Heart left ventricle (tissue), 16 donors: ENCODE measurements around the gene CTSE. TPM values are rescaled to one million over a fixed set of nuclear protein-coding genes. Genes with fewer than 3 reads are reported as not detected.

Source experiments
- ATAC-seq, 4 donors: fragments of 200-7000 bp; cut with Tn5 transposase; one replicate each; pipeline ENCODE4 v1.9.1; 2020 to 2022; ENCODE audit warnings: moderate library complexity in 4 of 4, mild to moderate bottlenecking in 3 of 4, moderate number of reproducible peaks in 1 of 4
- DNase-seq, 5 donors: peaks; one replicate each; pipeline ENCODE4 v3.0.0-alpha.2; 2020
- H3K27ac ChIP-seq, 12 donors: fragments of 200-600 bp; sonication (generic) in 4 of 12; one replicate each; pipeline versions ENCODE4 v1.5.0 to v1.8.0; 2016 to 2022; ENCODE audit warnings: mild to moderate bottlenecking in 2 of 12
- H3K27me3 ChIP-seq, 9 donors: fragments of 200-600 bp; sonication (generic) in 2 of 9; one replicate each; pipeline versions ENCODE4 v1.5.1 to v1.8.0; 2016 to 2022; ENCODE audit warnings: mild to moderate bottlenecking in 3 of 9
- H3K36me3 ChIP-seq, 9 donors: fragments of 200-600 bp; sonication (generic) in 2 of 9; one replicate each; pipeline versions ENCODE4 v1.5.0 to v1.8.0; 2018 to 2022; ENCODE audit warnings: mild to moderate bottlenecking in 2 of 9
- H3K4me1 ChIP-seq, 12 donors: fragments of 200-600 bp; sonication (generic) in 4 of 12; one replicate each; pipeline versions ENCODE4 v1.5.0 to v1.8.0; 2016 to 2022; ENCODE audit warnings: mild to moderate bottlenecking in 3 of 12
- H3K4me3 ChIP-seq, 12 donors: fragments of 200-600 bp; sonication (generic) in 4 of 12; one replicate each; pipeline versions ENCODE4 v1.5.0 to v1.8.0; 2017 to 2022; ENCODE audit warnings: mild to moderate bottlenecking in 9 of 12, moderate library complexity in 4 of 12
- H3K9me3 ChIP-seq, 12 donors: fragments of 200-600 bp; sonication (generic) in 4 of 12; one replicate each; pipeline versions ENCODE4 v1.5.0 to v1.8.0; 2016 to 2022; ENCODE audit warnings: mild to moderate bottlenecking in 1 of 12
- POLR2A ChIP-seq, 2 donors: fragments of 450-650 bp; IDR thresholded peaks; one replicate each; pipeline ENCODE4 v1.6.1; 2017; ENCODE audit warnings: antibody characterized with exemption in 2 of 2, mild to moderate bottlenecking in 2 of 2, moderate library complexity in 2 of 2
- WGBS, 4 donors: extraction: QIAGEN DNeasy Blood & Tissue Kit in 2 of 4; methylation state at CpG; one replicate each; pipeline versions ENCODE4 v1.1.5 to v1.1.7; 2013 to 2018; 5-methylcytosine and 5-hydroxymethylcytosine counted together
- intact Hi-C, 10 donors: fragments of 100-400 bp; cut with DNase I; formaldehyde crosslinking; loops; one replicate each; pipeline versions ENCODE4 v1.11.1 to v1.14.2; 2022
- polyA plus RNA-seq, 2 donors: library from polyadenylated mRNA; stranded (reverse); fragments of 200-250 nt; gene quantifications; one replicate each; pipeline ENCODE4 v1.2.3, GENCODE V29; 2013
- total RNA-seq, 9 donors: library from RNA; depleted of rRNA in 2 of 9; stranded (reverse); fragments of >200 nt in 2 of 9; fragmentation: NEBNext Ultra II Directional in 3 of 9; extraction: Animal tissue kit (Norgen Biotek cat#: 25700) in 3 of 9; gene quantifications; one replicate each; pipeline versions ENCODE4 v1.1.0 to v1.2.4, GENCODE V29; 2016 to 2023
- TF ChIP-seq, protein P1 (sequence below), 12 donors: fragments of 200-600 bp; sonication (generic) in 4 of 12; IDR thresholded peaks; one replicate each; pipeline versions ENCODE4 v1.5.0 to v1.8.0; 2018 to 2022; ENCODE audit warnings: antibody characterized with exemption in 12 of 12, mild to moderate bottlenecking in 5 of 12
- donor health status: ischemic (EF 13 %, LVEDD 7.1; RV severe dilation, severe dysfunction).
- donor health status: healthy with polysubstance abuse.
- donor health status: DM: no; HTN: yes; CAD: no.
- donor health status: DM: no; HTN: no; CAD: no.
- donor health status: ischemic (EF 25% LVEDD 6.9; RV normal size, moderate dysfunction).
- donor health status: ischemic (EF 25% LVEDD 5.7; RV mildly dilated, moderate dysfunction).
- donor health status: healthy.
- donor health status: DM: yes; HTN: yes; CAD: no.
- donor health status: ischemic (EF 35%, LVEDD 5.7; RV mildly dilated, moderate dysfunction).
- donor health status: nonischemic (EF 11% LVEDD 7.7; RV severe dilation, severe dysfunction).
- donor health status: DM: yes; HTN: yes; CAD: no.
- donor health status: PGD.
- donor health status: ischemic (EF 29% LVEDD 5.4; RV normal size, mild dysfunction).
- donor health status: nonischemic (EF 23%, LVEDD 6.1; RV moderate dilation, normal function).

Gene CTSE
- total and polyA plus RNA-seq, 11 donors, result 2.2 TPM; not detected in 10

DNA sequence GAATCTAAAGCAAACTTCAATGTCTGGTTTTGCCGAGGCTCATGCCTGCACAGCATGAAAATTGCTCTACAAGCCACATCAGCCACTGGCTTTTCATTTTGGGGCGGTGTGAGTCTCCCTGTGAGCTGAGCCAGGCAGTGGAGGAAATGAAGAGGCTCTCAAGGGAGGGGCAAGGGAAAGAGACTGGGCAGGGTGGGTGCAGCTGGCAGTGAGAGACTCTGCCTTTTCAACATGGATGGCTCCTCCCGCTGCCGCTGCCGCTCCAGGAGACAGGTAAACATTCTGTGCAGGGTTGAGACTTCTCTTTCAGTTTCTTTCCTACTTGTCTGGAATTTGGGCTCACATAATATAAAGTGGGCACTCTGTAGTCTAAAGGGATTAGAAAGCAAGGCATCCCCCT lies 11.3 kb upstream of the CTSE start:
- H3K9me3 ChIP-seq, result no peaks in the 10 kb centered on the region
- H3K4me1 ChIP-seq, result peaks cover 0 to 27% (median 0%) of the 10 kb centered on the region in 12 donors
- no peak overlapping the region for H3K4me3 ChIP-seq
- ATAC-seq, result no peak
- TF ChIP-seq POLR2A (IDR thresholded peaks at IDR 0.05), result no peak
- TF ChIP-seq, protein P1, sequence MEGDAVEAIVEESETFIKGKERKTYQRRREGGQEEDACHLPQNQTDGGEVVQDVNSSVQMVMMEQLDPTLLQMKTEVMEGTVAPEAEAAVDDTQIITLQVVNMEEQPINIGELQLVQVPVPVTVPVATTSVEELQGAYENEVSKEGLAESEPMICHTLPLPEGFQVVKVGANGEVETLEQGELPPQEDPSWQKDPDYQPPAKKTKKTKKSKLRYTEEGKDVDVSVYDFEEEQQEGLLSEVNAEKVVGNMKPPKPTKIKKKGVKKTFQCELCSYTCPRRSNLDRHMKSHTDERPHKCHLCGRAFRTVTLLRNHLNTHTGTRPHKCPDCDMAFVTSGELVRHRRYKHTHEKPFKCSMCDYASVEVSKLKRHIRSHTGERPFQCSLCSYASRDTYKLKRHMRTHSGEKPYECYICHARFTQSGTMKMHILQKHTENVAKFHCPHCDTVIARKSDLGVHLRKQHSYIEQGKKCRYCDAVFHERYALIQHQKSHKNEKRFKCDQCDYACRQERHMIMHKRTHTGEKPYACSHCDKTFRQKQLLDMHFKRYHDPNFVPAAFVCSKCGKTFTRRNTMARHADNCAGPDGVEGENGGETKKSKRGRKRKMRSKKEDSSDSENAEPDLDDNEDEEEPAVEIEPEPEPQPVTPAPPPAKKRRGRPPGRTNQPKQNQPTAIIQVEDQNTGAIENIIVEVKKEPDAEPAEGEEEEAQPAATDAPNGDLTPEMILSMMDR (IDR thresholded peaks at IDR 0.05), result no peak
- 68 to 81% (median 75%) methylated on average over 5 of the region's 5 CpGs for WGBS, 4 donors
- H3K36me3 ChIP-seq, result no peaks in the 10 kb centered on the region
- no peak for DNase-seq
- no peak overlapping the region for H3K27ac ChIP-seq
- peaks cover 0 to 16% (median 2%) of the 10 kb centered on the region in 9 donors for H3K27me3 ChIP-seq
- intact Hi-C loops, result loop anchor here in 1 of 10 donors (10.0 kb wide), 1 partner anchor 70 kb away; no protein-coding TSS in a partner anchor

DNA sequence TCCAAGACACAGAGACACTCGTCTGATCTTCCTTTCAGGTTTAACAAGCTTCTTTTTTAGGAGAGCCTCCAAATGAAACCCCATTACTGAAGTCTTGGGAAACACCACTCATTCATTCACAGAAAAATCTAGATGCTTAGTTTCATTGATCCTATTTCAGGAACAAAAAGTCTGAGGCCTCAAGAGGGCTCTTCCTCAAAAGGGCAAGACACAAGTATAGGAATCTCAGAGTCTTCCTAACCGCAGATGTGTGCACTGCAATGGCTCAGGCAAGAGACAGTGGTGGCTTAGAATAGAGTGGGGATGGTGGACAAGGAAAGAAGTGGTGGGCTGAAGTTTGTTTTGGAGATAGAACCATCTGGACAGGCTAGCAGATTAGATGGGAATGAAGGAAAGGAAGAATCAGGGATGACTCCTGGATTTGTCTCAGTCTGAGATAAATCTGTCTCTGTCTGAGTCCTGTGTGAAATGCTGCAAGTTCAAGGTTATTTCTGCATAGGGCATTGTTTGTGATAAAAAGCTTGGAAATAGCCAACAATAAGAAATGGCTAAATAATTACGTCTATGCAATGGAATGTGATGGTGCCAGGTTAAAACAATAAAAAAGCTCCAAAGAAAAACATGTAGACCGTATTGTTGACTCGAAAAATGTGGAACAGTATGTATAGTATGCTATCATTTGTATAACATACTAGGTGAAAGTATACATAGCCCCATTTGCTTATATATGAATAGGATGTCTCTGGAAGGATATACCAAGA lies 8.9 kb upstream of the CTSE start:
- H3K27ac ChIP-seq, result no peak overlapping the region

DNA sequence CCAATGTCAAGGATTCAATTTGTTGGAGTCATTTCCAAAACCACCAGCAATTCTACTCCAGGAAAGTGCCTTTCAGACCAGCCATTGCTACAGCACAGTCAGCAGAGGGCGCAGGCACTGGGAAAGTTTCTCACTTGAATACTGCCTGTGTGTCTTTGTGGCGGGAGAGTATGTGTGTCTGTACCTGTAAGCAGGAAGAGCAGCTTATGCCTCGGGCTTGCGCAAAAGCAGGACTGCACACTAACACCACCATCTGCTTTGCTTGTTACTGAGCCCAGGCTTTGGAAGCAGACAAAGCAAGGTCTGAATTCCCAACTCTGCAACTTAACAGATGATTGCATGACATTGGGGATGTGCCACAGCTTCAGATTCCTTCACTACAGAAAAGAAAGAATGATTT lies 7.0 kb upstream of the CTSE start:
- H3K27ac ChIP-seq, result no peak overlapping the region
- H3K36me3 ChIP-seq, result no peaks in the 10 kb centered on the region
- peak in 4 of 5 donors; percentile 39 to 62 (median 54) for DNase-seq
- intact Hi-C loops, result loop anchor here (1.0 to 10.0 kb wide), 6 partner anchors 43 to 77 kb away; no protein-coding TSS in a partner anchor
- H3K27me3 ChIP-seq, result peaks cover 0 to 5% (median 0%) of the 10 kb centered on the region in 9 donors
- H3K4me3 ChIP-seq, result no peak overlapping the region
- 3 to 11% (median 5%) methylated on average over 4 of the region's 4 CpGs for WGBS, 4 donors
- peak in 3 of 4 donors; percentile 78 to 83 (median 80) for ATAC-seq
- TF ChIP-seq, protein P1 (IDR thresholded peaks at IDR 0.05), result peak; percentile 34 to 86 (median 70)
- TF ChIP-seq POLR2A (IDR thresholded peaks at IDR 0.05), result no peak
- H3K9me3 ChIP-seq, result no peaks in the 10 kb centered on the region
- H3K4me1 ChIP-seq, result peaks cover 0 to 13% (median 0%) of the 10 kb centered on the region in 12 donors

More for the DNA sequence above, 8.9 kb upstream of the CTSE start:
- TF ChIP-seq POLR2A (IDR thresholded peaks at IDR 0.05), result no peak
- TF ChIP-seq, protein P1 (IDR thresholded peaks at IDR 0.05), result no peak
- Histone ChIP-seq H3K4me3 (no peak overlapping the region), H3K9me3 (no peaks in the 10 kb centered on the region), H3K36me3 (no peaks in the 10 kb centered on the region), H3K4me1 (peaks cover 0 to 16% (median 0%) of the 10 kb centered on the region in 12 donors), H3K27me3 (peaks cover 0 to 13% (median 0%) of the 10 kb centered on the region in 9 donors)
- 77 to 86% (median 79%) methylated on average over 5 of the region's 5 CpGs for WGBS, 4 donors
- DNase-seq, result no peak
- intact Hi-C loops, result loop anchor here in 3 of 10 donors (2.0 to 10.0 kb wide), 4 partner anchors 45 to 75 kb away; no protein-coding TSS in a partner anchor
- ATAC-seq, result no peak

DNA sequence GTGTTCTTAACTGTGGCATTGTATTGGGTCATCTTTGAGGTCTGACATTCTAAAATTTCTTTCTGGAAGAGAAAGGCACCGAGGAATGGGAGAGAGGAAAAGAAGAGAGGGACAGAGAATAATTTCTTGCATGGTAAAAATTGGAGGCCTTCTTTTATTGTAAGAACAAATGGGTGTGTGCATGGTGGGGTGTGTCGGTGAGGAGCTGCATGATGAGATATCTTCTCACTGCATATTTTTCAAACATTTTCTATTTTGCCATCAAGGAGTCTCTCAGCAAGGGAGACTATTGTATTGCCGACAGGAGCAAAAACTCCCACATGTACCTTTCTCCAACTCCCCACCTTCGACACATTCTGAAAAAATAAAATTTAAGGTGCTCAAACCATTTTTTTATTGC lies 6.5 kb upstream of the CTSE start:
- Histone ChIP-seq H3K27ac (no peak overlapping the region), H3K9me3 (no peaks in the 10 kb centered on the region), H3K36me3 (no peaks in the 10 kb centered on the region), H3K4me3 (no peak overlapping the region), H3K27me3 (peaks cover 0 to 5% (median 0%) of the 10 kb centered on the region in 9 donors), H3K4me1 (peaks cover 0 to 12% (median 0%) of the 10 kb centered on the region in 12 donors)
- intact Hi-C loops, result loop anchor here (1.0 to 10.0 kb wide), 6 partner anchors 43 to 77 kb away; no protein-coding TSS in a partner anchor
- ATAC-seq (no peak), DNase-seq (no peak)
- TF ChIP-seq POLR2A (IDR thresholded peaks at IDR 0.05), result no peak
- TF ChIP-seq, protein P1 (IDR thresholded peaks at IDR 0.05), result no peak
- 76 to 81% (median 79%) methylated on average over 4 of the region's 4 CpGs for WGBS, 4 donors
